HepG2 (cell line): ENCODE measurements around the gene FOXA3.

ENCODE experiments used
- DNMT1 ChIP-seq: sonication (generic); formaldehyde crosslinking; IDR thresholded peaks from 2 replicates; pipeline ENCODE4 v1.5.1; 2020; ENCODE audit warnings: mild to moderate bottlenecking, missing genetic modification reagents
- ELF4 ChIP-seq: sonication (generic); formaldehyde crosslinking; IDR thresholded peaks from 2 replicates; pipeline ENCODE4 v1.5.0; 2020; ENCODE audit warnings: missing genetic modification reagents, mild to moderate bottlenecking, moderate library complexity, borderline replicate concordance
- EZH2 ChIP-seq: conservative IDR thresholded peaks from 2 replicates; pipeline ENCODE4 v1.6.1; 2012; ENCODE audit warnings: mild to moderate bottlenecking, low read depth, low read length, moderate library complexity
- FOXJ3 ChIP-seq: sonication (generic); formaldehyde crosslinking; IDR thresholded peaks from 2 replicates; pipeline ENCODE4 v1.4.0; 2020; ENCODE audit warnings: missing genetic modification reagents, mild to moderate bottlenecking, borderline replicate concordance
- JUN ChIP-seq: sonication (generic); formaldehyde crosslinking; IDR thresholded peaks from 2 replicates; pipeline ENCODE4 v1.4.0; 2020; ENCODE audit warnings: mild to moderate bottlenecking, missing genetic modification reagents
- POLR2AphosphoS5 ChIP-seq: IDR thresholded peaks from 2 replicates; pipeline ENCODE4 v1.6.1; 2012; ENCODE audit warnings: low read depth, low read length
- ZNF317 ChIP-seq: sonication (generic); formaldehyde crosslinking; IDR thresholded peaks from 2 replicates; pipeline ENCODE4 v1.5.0; 2020; ENCODE audit warnings: mild to moderate bottlenecking, missing genetic modification reagents
- ZNF792 ChIP-seq: IDR thresholded peaks from 2 replicates; pipeline ENCODE4 v1.6.1; 2016
- TF ChIP-seq, protein P1 (sequence below): sonication (generic); formaldehyde crosslinking; IDR thresholded peaks from 2 replicates; pipeline ENCODE4 v1.5.0; 2020; ENCODE audit warnings: mild to moderate bottlenecking, missing genetic modification reagents, moderate library complexity
- TF ChIP-seq, protein P2 (sequence below): sonication (generic); formaldehyde crosslinking; IDR thresholded peaks from 2 replicates; pipeline ENCODE4 v1.5.1; 2020; ENCODE audit warnings: missing genetic modification reagents, mild to moderate bottlenecking, borderline replicate concordance

DNA sequence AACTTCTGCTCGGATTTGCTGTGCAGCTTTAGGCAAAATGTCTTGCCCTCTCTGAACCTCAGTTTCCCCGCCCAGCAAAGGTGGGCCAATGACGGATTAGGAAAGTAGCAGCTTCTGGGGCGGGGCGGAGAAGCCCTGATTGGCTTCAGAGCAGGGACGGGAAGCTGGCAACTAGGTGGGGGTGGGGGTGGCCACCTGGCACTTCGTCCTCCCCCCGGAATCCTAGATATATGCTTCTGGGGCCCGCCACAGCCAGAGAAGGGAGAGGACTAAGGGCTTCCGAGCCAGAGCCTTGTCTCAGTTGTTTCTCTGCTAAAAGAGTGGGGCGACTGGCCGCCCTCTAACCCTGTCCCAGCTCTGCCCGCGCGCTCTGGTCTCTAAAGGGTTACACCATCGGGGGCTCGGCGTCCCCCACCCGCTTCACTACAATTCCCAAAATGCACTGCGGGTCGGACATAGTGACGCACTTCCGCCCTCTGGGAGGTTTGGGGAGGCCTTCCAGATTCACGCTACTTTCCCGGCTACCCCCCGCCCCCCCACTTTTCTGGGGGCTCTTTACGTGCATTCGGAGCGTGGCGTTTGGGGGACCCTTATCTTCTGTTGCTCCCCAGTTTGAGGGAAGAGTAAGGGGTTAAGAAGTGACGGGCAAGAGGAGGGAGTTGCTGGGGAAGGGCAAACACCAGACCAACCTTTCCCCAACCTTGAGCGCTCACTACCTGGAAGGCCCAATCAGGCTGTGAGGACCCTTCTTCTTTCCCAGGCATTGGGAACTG, 22.5 kb downstream of the FOXA3 start:
- TF ChIP-seq FOXJ3 (peak; percentile 14; the same call in 1 of the 2 replicates), ZNF317 (peak; percentile 45; the same call in 1 of the 2 replicates), DNMT1 (no peak), ZNF792 (CRISPR knock-in tag) (0 out of 2 replicates have a peak, but pooled peaks have one; percentile 19), POLR2AphosphoS5 (peak; percentile 63), ELF4 (CRISPR knock-in tag) (peak; percentile 53; the same call in 1 of the 2 replicates), JUN (CRISPR knock-in tag) (no peak), EZH2 (no peak)
- TF ChIP-seq, protein P1, sequence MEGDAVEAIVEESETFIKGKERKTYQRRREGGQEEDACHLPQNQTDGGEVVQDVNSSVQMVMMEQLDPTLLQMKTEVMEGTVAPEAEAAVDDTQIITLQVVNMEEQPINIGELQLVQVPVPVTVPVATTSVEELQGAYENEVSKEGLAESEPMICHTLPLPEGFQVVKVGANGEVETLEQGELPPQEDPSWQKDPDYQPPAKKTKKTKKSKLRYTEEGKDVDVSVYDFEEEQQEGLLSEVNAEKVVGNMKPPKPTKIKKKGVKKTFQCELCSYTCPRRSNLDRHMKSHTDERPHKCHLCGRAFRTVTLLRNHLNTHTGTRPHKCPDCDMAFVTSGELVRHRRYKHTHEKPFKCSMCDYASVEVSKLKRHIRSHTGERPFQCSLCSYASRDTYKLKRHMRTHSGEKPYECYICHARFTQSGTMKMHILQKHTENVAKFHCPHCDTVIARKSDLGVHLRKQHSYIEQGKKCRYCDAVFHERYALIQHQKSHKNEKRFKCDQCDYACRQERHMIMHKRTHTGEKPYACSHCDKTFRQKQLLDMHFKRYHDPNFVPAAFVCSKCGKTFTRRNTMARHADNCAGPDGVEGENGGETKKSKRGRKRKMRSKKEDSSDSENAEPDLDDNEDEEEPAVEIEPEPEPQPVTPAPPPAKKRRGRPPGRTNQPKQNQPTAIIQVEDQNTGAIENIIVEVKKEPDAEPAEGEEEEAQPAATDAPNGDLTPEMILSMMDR (CRISPR knock-in tag) = no peak
- TF ChIP-seq, protein P2, sequence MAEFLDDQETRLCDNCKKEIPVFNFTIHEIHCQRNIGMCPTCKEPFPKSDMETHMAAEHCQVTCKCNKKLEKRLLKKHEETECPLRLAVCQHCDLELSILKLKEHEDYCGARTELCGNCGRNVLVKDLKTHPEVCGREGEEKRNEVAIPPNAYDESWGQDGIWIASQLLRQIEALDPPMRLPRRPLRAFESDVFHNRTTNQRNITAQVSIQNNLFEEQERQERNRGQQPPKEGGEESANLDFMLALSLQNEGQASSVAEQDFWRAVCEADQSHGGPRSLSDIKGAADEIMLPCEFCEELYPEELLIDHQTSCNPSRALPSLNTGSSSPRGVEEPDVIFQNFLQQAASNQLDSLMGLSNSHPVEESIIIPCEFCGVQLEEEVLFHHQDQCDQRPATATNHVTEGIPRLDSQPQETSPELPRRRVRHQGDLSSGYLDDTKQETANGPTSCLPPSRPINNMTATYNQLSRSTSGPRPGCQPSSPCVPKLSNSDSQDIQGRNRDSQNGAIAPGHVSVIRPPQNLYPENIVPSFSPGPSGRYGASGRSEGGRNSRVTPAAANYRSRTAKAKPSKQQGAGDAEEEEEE (CRISPR knock-in tag) = no peak
